ENCODE results near the gene SMAP2.
"Not testable (repeated sequence)": the region's sequence is repeated elsewhere in the genome, so short reads cannot be mapped to it uniquely, and the experiment has no call there.

Gene SMAP2

DNA sequence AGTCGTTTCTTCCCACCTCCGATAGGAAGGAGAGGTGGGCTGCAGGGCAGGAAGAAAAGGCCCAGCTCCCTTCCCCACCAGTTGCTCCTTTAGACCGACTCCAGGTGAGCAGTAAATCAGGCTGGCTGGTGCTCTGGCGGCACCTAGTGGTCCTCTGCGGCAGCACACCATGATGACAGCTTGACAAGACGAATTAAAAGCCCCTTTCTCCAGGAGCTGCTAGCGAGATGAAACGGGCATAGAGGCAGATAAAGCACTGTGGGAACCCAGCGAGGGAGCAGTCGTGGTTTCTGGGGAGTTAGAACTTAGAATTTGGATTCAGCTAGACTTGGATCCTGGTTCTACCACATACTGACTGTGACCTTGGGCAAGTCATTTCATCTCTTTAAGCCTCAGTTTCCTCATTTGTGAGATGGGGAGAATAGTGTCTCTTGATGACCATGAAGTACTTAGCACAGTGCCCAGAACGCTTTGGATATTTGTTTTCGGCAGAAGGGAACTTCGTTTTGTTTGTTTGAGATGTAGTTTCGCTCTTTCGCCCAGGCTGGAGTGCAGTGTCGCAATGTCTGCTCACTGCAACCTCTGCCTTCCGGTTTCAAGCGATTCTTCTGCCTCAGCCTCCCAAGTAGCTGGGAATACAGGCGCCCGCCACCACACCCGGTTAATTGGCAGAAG, 34.6 kb upstream of the SMAP2 start:
- no peak overlapping the region for H3K27ac ChIP-seq (ENCODE audit: low read length)
- peak overlapping the region; percentile 36 for H3K4me2 ChIP-seq (ENCODE audit: low read depth, low read length)
- no peaks in the 10 kb centered on the region for H3K36me3 ChIP-seq (replicated peaks; ENCODE audit: insufficient read depth, low read length)
- H3K4me1 ChIP-seq (ENCODE audit: low read length) = peaks cover 5% of the 10 kb centered on the region; the same call in 1 of the 2 replicates
- H3F3A ChIP-seq (ENCODE audit: insufficient read depth, low read length) = no peaks in the 10 kb centered on the region
- H3K9me2 ChIP-seq (replicated peaks; ENCODE audit: insufficient read depth, low read length) = no peaks in the 10 kb centered on the region
- H3K4me3 ChIP-seq (ENCODE audit: low read length) = no peak overlapping the region
- TF ChIP-seq, protein P1, sequence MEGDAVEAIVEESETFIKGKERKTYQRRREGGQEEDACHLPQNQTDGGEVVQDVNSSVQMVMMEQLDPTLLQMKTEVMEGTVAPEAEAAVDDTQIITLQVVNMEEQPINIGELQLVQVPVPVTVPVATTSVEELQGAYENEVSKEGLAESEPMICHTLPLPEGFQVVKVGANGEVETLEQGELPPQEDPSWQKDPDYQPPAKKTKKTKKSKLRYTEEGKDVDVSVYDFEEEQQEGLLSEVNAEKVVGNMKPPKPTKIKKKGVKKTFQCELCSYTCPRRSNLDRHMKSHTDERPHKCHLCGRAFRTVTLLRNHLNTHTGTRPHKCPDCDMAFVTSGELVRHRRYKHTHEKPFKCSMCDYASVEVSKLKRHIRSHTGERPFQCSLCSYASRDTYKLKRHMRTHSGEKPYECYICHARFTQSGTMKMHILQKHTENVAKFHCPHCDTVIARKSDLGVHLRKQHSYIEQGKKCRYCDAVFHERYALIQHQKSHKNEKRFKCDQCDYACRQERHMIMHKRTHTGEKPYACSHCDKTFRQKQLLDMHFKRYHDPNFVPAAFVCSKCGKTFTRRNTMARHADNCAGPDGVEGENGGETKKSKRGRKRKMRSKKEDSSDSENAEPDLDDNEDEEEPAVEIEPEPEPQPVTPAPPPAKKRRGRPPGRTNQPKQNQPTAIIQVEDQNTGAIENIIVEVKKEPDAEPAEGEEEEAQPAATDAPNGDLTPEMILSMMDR (IDR thresholded peaks at IDR 0.05; ENCODE audit: low read length) = peak; percentile 98
- TF ChIP-seq EZH2phosphoT487 (IDR thresholded peaks at IDR 0.05; ENCODE audit: low read length) = no peak
- TF ChIP-seq EZH2 (optimal IDR thresholded peaks at IDR 0.05; ENCODE audit: low read depth, low read length) = no peak
- H3K27me3 ChIP-seq (replicated peaks; ENCODE audit: insufficient read depth, low read length) = no peaks in the 10 kb centered on the region
- H3K9ac ChIP-seq (ENCODE audit: low read length) = no peak overlapping the region
- DNase-seq = peak; percentile 88
- peak overlapping the region; percentile 4 for H2AFZ ChIP-seq (ENCODE audit: low read length)
- H3K79me2 ChIP-seq (ENCODE audit: low read length) = no peaks in the 10 kb centered on the region
- no peaks in the 10 kb centered on the region for H4K20me1 ChIP-seq (ENCODE audit: insufficient read depth, low read length)
- H3K9me3 ChIP-seq (replicated peaks; ENCODE audit: insufficient read depth, low read length) = no peaks in the 10 kb centered on the region

DNA sequence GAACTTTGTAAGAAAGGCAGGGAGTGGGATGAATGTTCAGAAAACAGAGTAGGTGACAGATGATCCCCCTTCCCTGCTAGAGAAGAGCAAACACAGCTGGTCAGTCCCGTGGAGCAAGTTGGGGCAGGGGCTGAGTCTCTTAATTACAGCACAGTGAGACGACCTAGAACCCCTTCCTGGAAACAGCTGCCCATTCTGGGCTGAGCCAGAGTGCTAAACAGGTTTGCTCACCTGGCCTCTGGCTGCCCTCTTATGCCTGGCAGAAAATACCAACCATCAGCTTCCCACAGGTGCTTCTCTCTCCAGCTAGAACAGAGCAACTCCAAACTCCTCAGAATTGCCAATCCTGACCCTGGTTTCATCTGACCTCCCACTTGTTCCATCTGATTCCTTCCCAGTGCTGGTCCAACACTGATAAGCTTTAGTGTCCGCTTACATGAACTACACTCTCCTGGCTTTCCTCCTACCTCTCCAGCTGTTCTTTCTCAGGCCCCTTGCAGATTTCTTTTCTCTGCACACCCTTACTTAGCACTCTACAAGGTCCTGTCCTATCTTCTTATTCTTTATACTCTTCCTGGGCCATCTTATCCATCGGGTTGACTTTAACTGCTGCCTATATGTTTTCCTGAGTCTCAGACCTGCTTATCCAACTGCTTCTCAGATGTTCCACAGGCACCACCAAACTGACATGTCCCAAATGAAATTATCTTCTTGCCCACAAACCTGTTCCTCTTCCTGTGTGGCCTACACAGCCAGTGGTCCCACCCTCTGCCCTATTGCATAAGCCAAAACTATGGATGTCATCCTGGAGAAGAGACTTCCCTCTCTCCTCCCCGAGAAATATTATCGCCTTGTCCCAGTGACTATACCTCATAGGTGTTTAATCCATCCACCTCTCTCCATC, 33.9 kb upstream of the SMAP2 start:
- no peak overlapping the region for H3K9ac ChIP-seq (ENCODE audit: low read length)
- H2AFZ ChIP-seq (ENCODE audit: low read length) = no peak overlapping the region

DNA sequence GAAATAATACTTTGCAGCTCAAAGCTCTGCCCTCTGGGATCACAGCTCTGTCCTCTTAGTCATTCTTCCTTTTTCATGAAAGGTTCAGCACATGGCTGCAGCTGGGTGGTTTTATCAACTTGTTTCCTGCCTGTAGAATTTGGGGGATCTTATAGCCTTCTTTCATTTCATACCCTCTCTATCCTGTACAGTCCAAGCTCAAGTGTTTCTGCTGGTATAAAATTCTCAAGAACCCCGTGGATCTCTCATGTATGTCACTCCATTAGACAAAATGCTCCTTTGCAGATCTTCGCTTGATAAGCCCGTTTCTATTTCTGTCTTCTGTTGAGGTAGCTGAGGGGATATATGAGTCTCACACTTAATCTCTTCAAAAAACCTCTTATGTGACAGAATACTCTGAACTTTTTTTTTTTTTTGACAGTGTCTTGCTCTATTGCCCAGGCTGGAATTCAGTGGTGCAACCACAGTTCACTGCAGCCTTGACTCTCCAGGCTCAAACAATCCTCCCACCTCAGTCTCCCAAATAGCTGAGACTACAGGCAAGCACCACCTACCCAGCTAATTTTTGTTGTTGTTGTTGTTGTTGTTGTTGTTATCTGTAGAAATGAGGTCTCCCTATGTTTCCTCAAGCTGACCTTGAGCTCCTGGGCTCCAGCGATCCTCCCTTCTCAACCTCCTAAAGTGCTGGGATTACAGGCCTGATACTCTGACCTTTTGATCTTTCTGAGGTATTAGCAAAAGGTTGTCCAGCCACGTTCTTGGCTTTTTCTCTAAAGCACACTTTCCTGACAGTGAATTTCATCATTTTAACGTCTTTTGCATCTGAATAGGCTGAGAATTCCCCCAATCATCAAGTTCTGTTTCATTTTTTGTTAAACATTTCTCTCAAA, 31.8 kb upstream of the SMAP2 start:
- no peaks in the 10 kb centered on the region for H3K79me2 ChIP-seq (ENCODE audit: low read length)
- H3K36me3 ChIP-seq (replicated peaks; ENCODE audit: insufficient read depth, low read length) = no peaks in the 10 kb centered on the region
- no peaks in the 10 kb centered on the region for H4K20me1 ChIP-seq (ENCODE audit: insufficient read depth, low read length)
- peaks cover 5% of the 10 kb centered on the region; the same call in 1 of the 2 replicates for H3K4me1 ChIP-seq (ENCODE audit: low read length)
- no peak overlapping the region for H3K27ac ChIP-seq (ENCODE audit: low read length)
- H2AFZ ChIP-seq (ENCODE audit: low read length) = no peak overlapping the region
- no peak overlapping the region for H3K4me2 ChIP-seq (ENCODE audit: low read depth, low read length)
- no peak overlapping the region for H3K9ac ChIP-seq (ENCODE audit: low read length)
- TF ChIP-seq EZH2 (optimal IDR thresholded peaks at IDR 0.05; ENCODE audit: low read depth, low read length) = no peak
- TF ChIP-seq EZH2phosphoT487 (IDR thresholded peaks at IDR 0.05; ENCODE audit: low read length) = no peak
- TF ChIP-seq, protein P1 (IDR thresholded peaks at IDR 0.05; ENCODE audit: low read length) = no peak
- no peaks in the 10 kb centered on the region for H3K9me2 ChIP-seq (replicated peaks; ENCODE audit: insufficient read depth, low read length)
- H3K27me3 ChIP-seq (replicated peaks; ENCODE audit: insufficient read depth, low read length) = no peaks in the 10 kb centered on the region
- no peaks in the 10 kb centered on the region for H3F3A ChIP-seq (ENCODE audit: insufficient read depth, low read length)
- H3K9me3 ChIP-seq (replicated peaks; ENCODE audit: insufficient read depth, low read length) = no peaks in the 10 kb centered on the region
- DNase-seq = no peak
- no peak overlapping the region for H3K4me3 ChIP-seq (ENCODE audit: low read length)

More for the DNA sequence above, 33.9 kb upstream of the SMAP2 start:
- H3K4me3 ChIP-seq (ENCODE audit: low read length) = no peak overlapping the region
- H3F3A ChIP-seq (ENCODE audit: insufficient read depth, low read length) = no peaks in the 10 kb centered on the region
- H3K79me2 ChIP-seq (ENCODE audit: low read length) = no peaks in the 10 kb centered on the region
- TF ChIP-seq EZH2 (optimal IDR thresholded peaks at IDR 0.05; ENCODE audit: low read depth, low read length) (no peak), EZH2phosphoT487 (IDR thresholded peaks at IDR 0.05; ENCODE audit: low read length) (no peak)
- TF ChIP-seq, protein P1 (IDR thresholded peaks at IDR 0.05; ENCODE audit: low read length) = no peak
- peaks cover 5% of the 10 kb centered on the region; the same call in 1 of the 2 replicates for H3K4me1 ChIP-seq (ENCODE audit: low read length)
- H3K9me2 ChIP-seq (replicated peaks; ENCODE audit: insufficient read depth, low read length) = no peaks in the 10 kb centered on the region
- DNase-seq = no peak
- H3K4me2 ChIP-seq (ENCODE audit: low read depth, low read length) = peak overlapping the region; percentile 36; the same call in 1 of the 2 replicates
- no peaks in the 10 kb centered on the region for H3K36me3 ChIP-seq (replicated peaks; ENCODE audit: insufficient read depth, low read length)
- H3K9me3 ChIP-seq (replicated peaks; ENCODE audit: insufficient read depth, low read length) = no peaks in the 10 kb centered on the region
- no peak overlapping the region for H3K27ac ChIP-seq (ENCODE audit: low read length)
- H3K27me3 ChIP-seq (replicated peaks; ENCODE audit: insufficient read depth, low read length) = no peaks in the 10 kb centered on the region
- no peaks in the 10 kb centered on the region for H4K20me1 ChIP-seq (ENCODE audit: insufficient read depth, low read length)

DNA sequence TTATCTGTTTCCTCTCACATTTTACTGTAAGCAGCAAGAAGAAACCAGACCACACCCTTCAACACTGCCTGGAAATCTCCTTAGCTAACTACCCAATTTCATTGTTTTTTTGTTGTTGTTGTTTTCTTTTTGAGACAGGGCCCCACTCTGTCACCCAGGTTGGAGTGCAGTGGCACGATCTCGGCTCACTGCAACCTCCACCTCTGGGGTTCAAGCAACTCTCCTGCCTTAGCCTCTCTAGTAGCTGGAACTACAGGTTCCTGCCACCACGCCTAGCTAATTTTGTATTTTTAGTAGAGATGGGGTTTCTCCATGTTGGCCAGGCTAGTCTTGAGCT, 31.2 kb upstream of the SMAP2 start:
- H3K79me2 ChIP-seq (ENCODE audit: low read length); H3K4me2 ChIP-seq (ENCODE audit: low read depth, low read length); H3K4me1 ChIP-seq (ENCODE audit: low read length); H3K9ac ChIP-seq (ENCODE audit: low read length); DNase-seq; H3F3A ChIP-seq (ENCODE audit: insufficient read depth, low read length); H3K9me3 ChIP-seq (replicated peaks; ENCODE audit: insufficient read depth, low read length); H3K4me3 ChIP-seq (ENCODE audit: low read length); H3K27me3 ChIP-seq (replicated peaks; ENCODE audit: insufficient read depth, low read length); H2AFZ ChIP-seq (ENCODE audit: low read length); H4K20me1 ChIP-seq (ENCODE audit: insufficient read depth, low read length); H3K36me3 ChIP-seq (replicated peaks; ENCODE audit: insufficient read depth, low read length); H3K9me2 ChIP-seq (replicated peaks; ENCODE audit: insufficient read depth, low read length); H3K27ac ChIP-seq (ENCODE audit: low read length): not testable (repeated sequence)

Data from MM.1S (cell line).